Activated CD8-positive, alpha-beta memory T cell treated with anti-CD3 and anti-CD28 coated beads for 24 hours (primary cell): Measurements from ENCODE around the gene EIF4B.

ENCODE experiments used
- DNase-seq: peaks from one replicate; pipeline ENCODE4 v3.0.0-alpha.2; 2020

EIF4B gene

DNA sequence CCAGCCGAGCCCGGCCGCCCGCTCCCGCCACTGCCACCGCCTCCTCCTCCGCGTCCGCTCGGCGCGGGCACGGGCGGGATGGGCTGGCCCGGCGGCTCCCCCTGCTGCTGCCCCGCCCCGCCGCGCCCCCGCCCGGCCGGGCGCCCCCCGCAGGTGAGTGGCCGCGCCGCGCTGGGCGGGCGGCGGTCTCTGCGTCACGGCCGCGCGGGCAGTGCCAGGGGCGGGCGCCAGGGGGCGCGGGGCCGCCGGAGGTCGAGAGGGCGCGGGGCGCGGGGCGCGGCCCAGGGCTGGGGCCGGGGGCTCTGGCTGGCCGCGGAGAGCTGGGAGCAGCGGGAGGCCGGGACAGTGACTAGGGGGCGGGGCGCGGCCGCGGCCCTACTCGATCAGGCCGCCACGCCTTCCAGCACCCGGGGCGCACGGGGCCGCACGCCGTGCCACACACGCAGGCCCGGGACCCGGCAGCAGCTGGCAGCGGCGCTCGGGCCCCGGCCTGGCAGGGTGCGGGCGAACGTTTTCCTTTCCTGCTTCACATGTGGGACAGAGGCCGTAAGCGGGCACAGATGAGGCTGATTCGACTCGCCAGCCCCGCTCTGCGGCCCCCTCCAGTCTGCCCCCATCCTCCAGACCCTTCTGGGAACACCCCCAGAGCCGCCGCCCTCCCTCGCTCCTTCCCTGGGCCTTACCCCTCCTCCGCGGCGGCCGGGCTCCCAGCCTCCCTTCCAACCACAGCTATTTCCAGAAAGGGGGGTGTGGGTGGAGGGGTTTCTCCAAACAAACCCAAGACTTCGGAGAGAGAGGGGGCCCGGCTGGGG lies 41.2 kb downstream of the EIF4B start:
- peak; percentile 86 for DNase-seq

DNA sequence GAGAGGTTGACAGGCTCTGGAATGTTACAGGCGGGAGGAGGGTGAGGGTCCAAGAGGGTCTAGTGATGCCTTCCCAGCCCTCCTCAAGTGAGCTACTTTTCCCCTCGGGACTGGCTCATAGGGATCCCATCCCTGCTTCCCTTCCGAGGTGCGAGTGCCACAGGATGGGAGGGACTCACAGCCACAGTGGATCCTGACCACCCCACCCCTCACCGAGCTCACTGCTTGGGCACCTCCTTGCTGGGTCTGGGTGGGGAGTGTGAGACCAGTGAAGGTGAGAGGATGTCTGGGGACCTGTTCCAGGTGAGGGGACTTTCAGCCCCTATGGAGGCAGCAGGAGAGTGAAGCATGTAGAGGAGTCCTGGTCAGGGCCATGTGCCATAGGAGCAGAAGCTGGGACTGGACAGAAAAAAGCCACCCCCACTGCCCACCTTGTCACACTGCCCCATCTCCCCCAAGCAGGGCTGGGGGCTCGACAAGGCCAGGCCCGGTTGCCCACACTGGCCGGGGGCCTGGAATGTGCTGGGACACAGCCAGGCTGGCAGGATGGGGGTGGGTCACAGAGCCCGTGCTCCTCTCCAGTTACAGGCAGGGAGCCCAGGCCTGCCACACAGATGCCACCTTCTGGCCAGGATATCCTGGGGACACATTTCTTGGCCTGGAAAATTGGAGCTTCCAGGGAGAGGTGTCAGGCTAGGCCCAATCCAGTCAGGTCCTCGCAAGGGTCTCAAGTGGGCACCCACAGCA lies 42.0 kb downstream of the EIF4B start:
- DNase-seq = no peak

DNA sequence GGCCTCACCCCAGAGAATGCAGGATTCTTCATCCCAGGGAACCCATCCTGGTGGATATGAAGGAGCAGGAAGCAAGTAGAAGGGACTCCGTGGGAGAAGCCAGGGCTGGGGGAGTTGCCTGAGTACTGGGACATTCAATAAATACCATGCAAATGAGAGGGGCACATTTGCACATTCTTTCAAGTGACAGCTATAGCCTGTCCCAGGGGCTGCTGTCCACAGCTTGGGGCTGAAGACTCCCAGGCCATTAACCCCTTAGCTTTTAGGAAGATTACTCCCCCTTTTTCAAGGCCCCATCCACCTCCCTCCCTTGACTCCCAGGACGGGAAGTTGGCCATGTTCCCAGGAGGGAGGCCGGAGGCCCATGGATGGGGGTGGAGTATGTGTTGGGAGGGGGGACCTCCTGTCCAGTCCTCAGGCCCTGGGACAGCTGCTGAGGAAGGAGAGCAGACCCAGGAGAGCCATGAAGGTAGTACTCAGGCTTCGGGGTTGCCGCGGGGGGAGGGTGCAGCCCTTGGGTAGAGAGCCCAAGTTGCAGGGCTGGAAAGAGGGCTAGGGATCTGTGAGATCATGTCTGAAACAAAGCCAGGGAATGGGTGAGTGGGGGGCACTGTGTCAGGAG lies 42.6 kb downstream of the EIF4B start:
- no peak for DNase-seq

DNA sequence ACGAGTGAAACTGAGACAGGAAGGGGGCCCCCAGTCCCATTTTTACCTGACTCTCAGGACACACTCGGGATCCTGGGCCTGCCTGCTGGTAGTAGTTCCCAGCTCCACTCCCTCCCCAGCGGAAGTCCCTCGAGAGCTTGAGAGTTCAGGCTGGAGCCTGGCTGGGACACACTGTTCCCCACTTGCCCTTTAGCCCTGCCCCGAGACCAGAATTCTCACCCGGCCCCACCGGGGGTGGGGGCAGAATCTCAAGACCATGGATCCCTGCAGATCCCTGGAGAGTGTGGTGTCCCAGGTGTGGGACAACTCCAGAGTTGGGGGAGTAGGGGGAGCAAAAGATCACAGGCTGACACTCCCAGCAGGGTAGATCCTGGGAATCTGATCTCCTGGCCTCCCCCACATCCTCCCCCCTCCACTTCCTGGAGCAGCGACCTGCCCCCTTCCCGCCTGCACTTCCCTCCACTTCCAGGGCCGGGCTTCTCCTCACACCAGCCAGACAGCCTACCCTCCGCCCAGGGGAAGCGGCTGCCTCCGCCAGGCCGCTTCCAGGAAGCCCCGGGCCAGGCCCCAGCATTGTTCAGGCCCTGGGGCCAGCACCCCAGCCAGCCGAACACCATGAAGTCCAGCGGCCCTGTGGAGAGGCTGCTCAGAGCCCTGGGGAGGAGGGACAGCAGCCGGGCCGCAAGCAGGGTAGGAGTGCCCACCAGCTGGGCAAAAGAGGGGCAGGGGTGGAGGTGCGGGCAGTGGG lies 43.5 kb downstream of the EIF4B start, which contains the start of gene TNS2:
TSS of gene TNS2 (plus strand) at position 495 of the 748 bp plus-strand sequence. CDS start at position 616, 121 bp downstream.
- DNase-seq = no peak

DNA sequence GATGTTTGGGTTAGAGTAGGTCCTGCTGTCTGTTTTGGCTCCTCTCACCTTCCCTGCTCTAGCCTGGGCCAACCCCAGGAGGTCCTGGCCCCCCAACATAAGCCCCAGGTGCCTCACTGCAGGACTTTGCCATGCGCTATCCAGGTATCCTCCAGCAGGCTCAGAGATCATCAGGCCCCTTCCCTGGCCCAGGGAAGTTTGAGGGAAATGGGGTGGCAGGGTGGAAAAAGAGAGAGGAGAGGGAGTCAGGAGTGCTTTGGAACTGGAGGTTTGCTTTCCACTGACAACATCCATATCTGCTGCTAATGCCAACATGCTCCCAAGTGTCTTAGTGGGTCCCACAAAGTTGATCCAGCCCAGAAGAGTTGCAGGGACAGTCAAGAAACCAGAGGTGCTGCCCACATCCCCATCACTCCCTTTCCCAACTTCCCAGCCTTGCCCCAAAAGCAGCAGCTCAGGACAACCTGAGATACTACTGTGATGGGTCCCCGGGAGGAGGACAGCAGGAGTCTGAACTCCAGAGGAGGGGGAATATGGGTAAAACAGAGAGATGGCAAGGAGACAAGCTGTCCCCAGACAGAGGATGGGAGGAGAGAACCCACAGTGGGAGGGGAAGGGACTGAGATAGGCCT lies 44.3 kb downstream of the EIF4B start:
- no peak for DNase-seq

DNA sequence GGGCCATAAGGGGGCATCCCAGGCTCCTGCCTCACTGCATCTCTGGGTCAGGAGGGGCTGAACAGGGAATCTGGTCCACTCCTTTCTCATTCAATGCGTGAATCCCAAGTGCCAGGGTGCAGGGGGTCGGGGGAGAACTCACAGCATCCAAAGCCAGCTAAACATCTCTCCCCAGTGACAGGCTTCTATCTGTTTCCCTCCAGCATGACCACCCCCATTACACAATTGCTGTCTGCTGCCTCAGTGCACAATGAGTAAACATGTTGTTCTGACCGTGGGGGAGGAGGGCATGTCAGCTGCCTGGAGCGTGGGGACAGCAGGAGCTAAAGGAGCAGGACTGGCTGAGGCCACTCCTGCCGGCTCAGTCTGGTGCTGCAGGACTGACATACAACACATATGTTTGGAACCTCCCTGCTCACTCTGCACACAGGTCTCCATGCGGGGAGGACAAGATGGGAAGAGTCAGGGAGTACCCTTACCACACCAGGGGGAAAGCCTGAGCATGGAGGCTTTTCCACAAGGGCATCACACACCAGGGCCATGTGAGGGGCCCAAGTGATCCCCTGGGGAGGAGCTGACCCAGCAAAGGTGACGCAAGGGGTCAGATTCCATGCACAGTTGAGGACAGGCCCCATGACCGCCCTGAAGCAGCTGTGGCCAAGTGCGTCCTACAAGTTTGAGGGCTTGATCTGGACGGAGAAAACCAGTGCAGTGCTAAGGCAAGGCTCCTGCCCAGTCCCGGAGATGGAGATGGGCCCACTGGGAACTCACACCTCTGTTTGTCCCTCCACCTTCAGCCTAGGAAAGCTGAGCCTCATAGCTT lies 45.0 kb downstream of the EIF4B start:
- DNase-seq = no peak

DNA sequence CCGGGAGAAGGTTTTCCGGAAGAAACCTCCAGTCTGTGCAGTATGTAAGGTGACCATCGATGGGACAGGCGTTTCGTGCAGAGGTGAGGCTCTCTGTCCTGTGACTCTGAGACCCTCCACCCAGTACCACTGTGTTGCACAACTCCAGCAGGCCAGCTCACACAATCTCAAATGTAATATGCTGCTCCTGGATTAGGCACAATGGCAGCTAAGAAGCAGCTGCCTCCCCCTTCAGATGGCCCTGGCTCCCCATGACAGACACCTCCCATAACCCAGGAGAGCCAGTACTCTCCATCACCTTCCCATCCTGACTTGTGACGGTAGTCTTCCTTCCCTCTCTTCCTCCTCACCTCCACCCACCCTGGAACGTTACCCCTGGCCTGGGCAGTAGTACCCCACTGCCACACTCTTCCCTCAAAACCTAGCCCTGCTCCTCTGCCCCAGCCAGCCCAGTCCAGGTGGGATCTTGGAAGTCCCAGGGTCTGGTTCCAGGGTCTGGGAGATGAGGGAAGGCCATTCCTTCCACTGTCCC lies 45.7 kb downstream of the EIF4B start:
- no peak for DNase-seq

DNA sequence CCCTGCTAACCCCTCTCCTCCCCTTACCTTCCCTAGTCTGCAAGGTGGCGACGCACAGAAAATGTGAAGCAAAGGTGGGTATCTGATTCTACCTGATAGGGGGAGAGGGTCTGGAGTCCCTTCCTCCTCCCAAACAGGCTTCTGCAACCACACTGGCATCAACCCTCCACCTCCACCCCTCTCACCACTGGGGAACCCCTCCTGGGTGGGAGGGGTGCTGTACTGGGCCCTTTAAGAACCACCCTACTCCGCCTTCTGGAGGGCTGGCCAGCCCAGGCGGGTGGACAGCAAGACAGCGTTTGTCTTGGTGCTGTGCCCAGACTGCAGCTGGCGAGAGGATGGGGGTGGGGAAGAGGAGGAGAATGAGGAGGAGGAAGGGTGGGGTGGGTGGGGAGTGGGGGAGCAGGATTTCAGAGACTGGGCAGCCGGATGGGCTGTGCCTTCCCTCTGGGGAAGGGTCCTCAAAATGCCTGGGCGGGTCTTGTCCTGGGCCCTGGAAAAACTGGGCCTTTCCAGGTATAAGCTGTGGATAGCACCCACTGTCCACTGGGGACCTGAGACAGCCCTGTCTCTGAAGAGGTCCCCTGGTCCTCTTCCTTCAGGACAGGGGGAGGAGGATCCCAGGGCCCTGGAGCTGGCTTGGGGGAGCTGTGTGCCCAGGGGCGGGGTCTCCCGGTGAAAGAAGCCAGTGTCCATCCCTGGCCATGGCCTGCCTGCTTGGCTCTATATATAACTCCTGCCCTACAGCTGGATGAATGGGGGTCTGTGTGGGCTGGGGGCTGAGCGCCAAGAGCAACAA lies 46.4 kb downstream of the EIF4B start:
- no peak for DNase-seq

DNA sequence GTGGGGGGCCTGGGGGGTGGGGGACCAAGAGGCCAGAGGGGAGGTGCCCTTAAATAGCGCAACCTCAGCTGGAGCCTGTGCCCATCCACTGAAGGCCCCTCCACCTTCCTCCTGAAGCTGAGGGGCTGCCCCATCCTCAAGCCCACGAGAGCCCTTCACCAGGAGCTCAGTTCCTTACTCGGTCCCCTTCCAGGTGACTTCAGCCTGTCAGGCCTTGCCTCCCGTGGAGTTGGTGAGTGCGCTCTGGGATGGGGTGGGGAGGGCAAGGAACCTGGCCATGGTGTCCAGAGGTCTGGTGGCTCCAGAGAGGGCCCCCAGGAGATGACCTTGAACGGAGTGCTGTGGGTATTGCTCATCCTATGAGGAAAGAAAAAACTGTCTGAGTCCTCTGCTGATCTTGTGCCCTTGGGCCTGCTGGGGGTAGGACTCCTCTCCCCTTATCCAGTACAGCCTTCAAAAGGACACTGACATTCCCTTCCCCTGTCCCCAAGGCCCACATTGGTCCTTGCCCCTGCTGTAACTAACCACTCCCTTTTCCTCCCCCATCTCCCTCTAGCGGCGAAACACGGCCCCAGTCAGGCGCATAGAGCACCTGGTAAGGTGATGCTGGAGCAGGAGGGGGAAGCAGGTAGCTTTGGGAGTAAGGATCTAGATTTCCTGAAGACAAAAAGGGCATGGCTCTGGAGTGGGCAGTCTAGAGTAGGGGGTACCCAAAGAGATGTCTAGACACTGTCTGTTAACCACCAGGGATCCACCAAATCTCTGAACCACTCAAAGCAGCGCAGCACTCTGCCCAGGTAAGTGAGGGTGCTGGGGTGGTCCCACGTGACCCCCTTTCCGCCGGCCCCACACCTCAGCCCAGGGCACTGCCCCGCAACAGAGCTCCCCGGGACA lies 47.2 kb downstream of the EIF4B start:
- peak; percentile 78 for DNase-seq

DNA sequence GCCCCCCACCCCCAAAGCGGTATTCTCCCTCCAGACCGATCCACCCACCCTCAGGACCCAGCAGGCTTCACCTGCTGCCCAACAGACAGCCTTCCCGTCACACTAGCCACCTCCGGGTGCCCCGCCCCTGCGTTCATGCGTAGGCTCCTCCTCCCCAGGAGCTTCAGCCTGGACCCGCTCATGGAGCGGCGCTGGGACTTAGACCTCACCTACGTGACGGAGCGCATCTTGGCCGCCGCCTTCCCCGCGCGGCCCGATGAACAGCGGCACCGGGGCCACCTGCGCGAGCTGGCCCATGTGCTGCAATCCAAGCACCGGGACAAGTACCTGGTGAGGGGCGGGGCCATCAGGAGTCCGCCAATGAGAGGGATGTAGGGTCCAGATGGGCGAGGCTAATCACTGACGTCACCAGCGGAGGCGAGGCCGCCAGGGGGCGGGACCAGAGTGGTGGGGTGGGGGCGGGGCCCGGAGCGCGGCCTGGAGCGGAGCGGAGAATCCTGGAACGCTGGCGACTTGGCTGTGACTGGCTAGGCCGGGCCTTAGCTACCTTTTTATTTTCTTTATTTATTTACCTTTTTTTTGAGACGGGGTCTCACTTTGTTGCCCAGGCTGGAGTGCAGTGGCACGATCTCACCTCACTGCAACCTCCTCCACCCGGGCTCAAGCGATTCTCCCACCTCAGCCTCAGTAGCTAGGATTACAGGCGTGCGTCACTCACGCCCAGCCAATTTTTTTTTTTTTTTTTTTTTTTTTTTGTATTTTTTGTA lies 48.0 kb downstream of the EIF4B start:
- DNase-seq = peak; percentile 97

DNA sequence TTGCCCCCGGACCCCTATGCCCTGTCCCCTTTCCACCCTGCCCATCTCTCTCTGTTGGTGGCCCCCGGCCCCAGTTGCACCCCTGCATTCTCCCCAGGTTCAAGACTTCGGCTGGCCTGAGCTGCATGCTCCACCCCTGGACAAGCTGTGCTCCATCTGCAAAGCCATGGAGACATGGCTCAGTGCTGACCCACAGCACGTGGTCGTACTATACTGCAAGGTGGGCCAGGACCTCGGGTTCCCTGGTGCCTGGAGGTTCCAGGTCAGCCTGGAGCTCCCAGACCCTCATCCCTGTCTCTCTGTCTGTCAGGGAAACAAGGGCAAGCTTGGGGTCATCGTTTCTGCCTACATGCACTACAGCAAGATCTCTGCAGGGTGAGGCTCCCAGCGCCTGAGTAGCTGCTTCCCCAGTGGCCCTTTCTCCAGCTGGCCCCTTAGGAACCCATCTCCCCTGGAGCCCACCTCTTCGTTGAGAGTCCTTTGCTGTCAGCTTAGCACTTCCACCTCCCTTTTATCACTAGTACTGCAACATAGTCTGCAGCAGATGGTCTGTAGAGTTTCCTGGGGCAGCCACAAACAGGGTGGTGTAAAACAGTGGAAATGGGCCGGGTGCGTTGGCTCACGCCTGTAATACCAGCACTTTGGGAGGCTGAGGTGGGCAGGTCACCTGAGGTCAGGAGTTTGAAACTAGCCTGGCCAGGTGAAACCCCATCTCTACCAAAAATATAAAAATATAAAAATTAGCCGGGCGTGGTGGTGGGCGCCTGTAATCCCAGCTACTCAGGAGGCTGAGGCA lies 49.4 kb downstream of the EIF4B start:
- DNase-seq = no peak

DNA sequence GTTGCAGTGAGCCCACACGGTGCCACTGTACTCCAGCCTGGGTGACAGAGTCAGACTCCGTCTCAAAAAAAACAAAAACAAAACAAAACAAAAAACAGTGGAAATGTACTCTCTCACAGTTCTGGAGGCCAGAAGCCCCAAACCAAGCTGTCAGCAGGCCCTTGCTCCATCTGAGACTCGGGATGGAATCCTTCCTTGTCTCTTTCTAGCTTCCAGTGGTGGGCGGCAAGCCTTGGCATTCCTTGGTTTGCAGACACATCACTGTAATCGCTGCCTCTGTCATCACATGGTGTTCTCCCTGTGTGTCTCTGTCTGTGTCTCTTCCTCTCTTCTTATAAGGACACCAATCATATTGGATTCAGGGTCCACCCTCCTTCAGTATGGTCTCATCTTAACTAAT lies 50.0 kb downstream of the EIF4B start:
- DNase-seq = no peak

DNA sequence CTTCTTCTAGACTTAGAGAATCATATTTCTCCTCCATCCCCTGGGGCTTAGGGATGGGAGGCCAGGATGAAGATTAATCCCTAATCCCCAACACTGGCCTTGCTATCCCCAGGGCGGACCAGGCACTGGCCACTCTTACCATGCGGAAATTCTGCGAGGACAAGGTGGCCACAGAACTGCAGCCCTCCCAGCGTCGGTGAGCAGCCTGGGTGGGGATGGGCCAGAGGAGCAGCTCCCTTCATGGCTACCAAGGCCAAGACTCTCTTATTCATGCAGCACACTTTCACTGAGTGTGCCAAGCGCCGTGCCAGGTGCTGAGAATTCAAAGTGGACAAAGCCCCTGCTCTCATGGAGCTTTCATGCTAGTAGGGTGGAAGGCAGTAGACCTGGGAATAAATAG lies 50.6 kb downstream of the EIF4B start:
- no peak for DNase-seq

DNA sequence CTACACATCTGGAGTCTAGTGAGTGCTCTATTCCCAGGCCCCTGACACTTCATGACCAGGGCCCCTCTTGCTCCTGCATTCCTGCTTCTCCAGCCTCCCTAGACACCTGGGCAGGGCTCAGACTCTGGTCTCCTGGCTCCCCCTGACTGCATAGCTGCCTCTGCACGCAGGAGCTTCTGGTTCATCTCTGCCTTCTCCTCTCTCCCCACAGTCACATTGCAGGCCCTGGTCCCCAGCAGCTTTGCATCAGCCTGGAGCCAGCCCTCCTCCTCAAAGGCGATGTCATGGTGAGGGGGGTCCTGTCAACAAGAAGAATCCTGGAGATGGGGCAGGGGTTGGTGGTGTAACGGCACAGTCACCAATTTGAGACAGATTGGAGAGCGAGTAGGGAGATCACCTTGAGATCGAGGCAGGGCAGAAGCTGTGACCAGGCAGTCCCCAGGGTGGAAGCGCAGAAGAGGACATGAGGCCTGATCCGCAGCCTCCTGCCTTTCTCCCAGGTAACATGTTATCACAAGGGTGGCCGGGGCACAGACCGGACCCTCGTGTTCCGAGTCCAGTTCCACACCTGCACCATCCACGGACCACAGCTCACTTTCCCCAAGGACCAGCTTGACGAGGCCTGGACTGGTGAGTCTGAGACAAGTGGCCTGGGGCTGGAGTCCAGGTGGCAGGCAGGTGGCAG lies 51.7 kb downstream of the EIF4B start:
- no peak for DNase-seq

DNA sequence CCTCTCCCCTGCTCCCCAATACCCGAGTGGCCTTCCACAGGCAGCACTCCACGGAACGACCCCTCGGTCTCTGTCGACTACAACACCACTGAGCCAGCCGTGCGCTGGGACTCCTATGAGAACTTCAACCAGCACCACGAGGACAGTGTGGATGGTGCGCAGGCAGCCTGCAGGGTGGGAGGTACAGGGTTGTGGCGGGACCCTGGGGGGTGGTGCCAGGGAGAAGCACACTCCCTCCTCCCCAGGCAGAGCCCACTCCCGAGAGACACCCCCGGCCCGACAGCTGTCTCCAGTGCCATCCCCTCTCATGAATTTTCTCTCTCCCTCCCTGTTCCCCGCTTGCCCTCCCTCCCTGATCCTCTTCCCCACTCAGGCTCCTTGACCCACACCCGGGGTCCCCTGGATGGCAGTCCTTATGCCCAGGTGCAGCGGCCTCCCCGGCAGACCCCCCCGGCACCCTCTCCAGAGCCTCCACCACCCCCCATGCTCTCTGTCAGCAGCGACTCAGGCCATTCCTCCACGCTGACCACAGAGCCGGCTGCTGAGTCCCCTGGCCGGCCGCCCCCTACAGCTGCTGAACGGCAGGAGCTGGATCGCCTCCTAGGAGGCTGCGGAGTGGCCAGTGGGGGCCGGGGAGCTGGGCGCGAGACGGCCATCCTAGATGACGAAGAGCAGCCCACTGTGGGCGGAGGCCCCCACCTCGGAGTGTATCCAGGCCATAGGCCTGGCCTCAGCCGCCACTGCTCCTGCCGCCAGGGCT lies 52.6 kb downstream of the EIF4B start:
- DNase-seq = no peak

DNA sequence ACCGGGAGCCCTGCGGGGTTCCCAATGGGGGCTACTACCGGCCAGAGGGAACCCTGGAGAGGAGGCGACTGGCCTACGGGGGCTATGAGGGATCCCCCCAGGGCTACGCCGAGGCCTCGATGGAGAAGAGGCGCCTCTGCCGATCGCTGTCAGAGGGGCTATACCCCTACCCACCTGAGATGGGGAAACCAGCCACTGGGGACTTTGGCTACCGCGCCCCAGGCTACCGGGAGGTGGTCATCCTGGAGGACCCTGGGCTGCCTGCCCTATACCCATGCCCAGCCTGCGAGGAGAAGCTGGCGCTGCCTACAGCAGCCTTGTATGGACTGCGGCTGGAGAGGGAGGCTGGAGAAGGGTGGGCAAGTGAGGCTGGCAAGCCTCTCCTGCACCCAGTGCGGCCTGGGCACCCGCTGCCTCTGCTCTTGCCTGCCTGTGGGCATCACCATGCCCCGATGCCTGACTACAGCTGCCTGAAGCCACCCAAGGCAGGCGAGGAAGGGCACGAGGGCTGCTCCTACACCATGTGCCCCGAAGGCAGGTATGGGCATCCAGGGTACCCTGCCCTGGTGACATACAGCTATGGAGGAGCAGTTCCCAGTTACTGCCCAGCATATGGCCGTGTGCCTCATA lies 53.3 kb downstream of the EIF4B start:
- no peak for DNase-seq
